Dendritic cell treated with granulocyte-macrophage colony-stimulating factor and Interleukin-4, amounts not matched to agents 40 ng/mL and 50 ng/mL, for 4 days (primary cell): ENCODE results near the gene BCL2.
A peak's percentile ranks its signal among the peaks of the same experiment; 100 is the strongest.
"Not testable (repeated sequence)": the region's sequence is repeated elsewhere in the genome, so short reads cannot be mapped to it uniquely, and the experiment has no call there.

Source experiments
- H3K27ac Mint-ChIP-seq: one replicate; pipeline ENCODE4 v1.8.0; 2022; ENCODE audit warnings: mild to moderate bottlenecking, mixed read lengths
- H3K27me3 Mint-ChIP-seq: one replicate; pipeline ENCODE4 v1.8.0; 2022; ENCODE audit warnings: mild to moderate bottlenecking, mixed read lengths
- H3K36me3 Mint-ChIP-seq: one replicate; pipeline ENCODE4 v1.8.0; 2022; ENCODE audit warnings: low read depth, mixed read lengths
- H3K4me1 Mint-ChIP-seq: one replicate; pipeline ENCODE4 v1.8.0; 2022; ENCODE audit warnings: low read depth, mixed read lengths
- H3K4me3 Mint-ChIP-seq: one replicate; pipeline ENCODE4 v1.8.0; 2022; ENCODE audit warnings: mild to moderate bottlenecking, moderate library complexity, mixed read lengths
- H3K9me3 Mint-ChIP-seq: one replicate; pipeline ENCODE4 v1.8.0; 2022; ENCODE audit warnings: mixed read lengths
- intact Hi-C: fragments of 100-400 bp; cut with micrococcal nuclease; formaldehyde crosslinking; loops from one replicate; pipeline ENCODE4 v1.15.0; 2022

The BCL2 gene

DNA sequence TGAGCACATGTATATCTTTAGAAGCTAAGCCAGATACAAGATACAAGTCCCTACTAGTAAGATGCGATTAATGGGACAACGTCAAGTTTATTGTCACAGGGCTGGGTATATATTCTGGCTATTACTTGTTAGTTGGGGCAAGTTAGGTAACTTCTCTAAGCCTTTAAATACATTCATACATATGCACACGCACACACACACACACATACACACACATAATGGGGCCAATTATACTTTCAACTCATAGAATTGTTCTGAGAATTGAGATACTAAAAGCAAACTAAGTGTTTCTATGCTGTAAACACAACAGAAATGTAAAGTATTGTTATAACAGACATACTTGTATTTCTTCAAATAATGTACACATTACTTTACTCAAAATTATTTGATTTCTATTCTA is 116.1 kb downstream of the BCL2 start:
- peaks cover 21% of the 10 kb centered on the region for H3K4me1 Mint-ChIP-seq
- no peaks in the 10 kb centered on the region for H3K36me3 Mint-ChIP-seq
- intact Hi-C loops = no loop called here
- H3K4me3 Mint-ChIP-seq = no peak overlapping the region
- no peak overlapping the region for H3K27ac Mint-ChIP-seq
- H3K27me3 Mint-ChIP-seq = peaks cover 3% of the 10 kb centered on the region
- no peaks in the 10 kb centered on the region for H3K9me3 Mint-ChIP-seq

DNA sequence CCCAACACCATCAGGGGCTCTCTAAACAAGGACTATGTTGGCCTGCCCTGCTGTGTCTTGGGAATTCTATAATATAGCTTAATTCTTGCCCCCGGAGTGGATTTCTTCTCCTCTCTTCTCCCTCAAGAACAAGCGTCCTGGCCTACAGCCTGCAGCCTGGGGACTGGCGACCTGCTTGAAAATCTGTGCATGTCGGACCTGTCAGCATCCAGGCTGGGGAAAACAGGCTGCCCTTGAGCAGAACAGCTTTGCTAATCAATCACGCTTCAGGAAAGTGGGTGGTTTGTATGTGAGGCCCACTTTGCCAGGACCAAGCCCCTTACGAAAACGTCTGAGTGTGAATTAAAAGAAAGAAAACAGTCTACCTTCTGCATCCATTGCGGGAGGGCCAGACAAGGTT is 116.7 kb downstream of the BCL2 start:
- Mint-ChIP-seq H3K4me3 (no peak overlapping the region), H3K27me3 (peaks cover 3% of the 10 kb centered on the region), H3K27ac (no peak overlapping the region), H3K9me3 (no peaks in the 10 kb centered on the region), H3K36me3 (no peaks in the 10 kb centered on the region), H3K4me1 (peaks cover 21% of the 10 kb centered on the region)
- intact Hi-C loops = no loop called here

DNA sequence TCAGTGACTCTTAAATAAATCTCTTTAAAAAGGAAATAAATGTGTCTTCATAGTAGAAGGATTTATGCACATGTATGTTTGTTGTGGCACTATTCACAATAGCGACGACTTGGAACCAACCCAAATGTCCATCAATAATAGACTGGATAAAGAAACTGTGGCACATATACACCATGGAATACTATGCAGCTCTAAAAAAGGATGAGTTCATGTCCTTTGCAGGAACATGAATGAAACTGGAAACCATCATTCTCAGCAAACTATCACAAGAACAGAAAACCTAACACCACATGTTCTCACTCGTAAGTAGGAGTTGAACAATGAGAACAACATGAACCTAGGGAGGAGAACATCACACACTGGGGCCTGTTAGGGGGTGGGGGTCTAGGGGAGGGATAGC is 118.1 kb downstream of the BCL2 start:
- H3K4me3 Mint-ChIP-seq, H3K27me3 Mint-ChIP-seq, H3K9me3 Mint-ChIP-seq, H3K27ac Mint-ChIP-seq, H3K36me3 Mint-ChIP-seq, intact Hi-C loops: not testable (repeated sequence)
- peaks cover 13% of the 10 kb centered on the region for H3K4me1 Mint-ChIP-seq

DNA sequence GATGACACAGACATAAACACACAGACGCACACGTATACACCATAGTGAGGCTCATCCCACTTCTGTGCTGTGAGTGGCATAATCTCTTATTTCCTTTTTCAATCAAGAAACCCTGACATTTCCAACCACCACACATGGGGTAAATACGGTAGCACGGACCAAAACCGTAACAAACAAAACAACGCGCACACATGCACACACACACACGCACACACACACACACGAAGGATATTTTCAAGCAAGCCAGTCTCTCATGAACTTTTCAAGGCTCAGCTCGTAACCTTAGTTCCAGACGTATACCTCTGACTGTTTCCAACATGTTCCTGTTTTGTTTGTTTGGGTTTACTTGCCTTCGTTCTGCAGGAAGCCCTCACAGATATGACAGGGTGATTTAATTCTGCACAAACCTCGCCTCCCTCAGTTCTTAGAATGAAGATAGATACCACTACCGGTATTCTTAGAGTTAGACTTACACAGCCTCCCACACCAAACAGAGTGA is 119.8 kb downstream of the BCL2 start:
- no peaks in the 10 kb centered on the region for H3K4me1 Mint-ChIP-seq
- no peaks in the 10 kb centered on the region for H3K9me3 Mint-ChIP-seq
- no peak overlapping the region for H3K4me3 Mint-ChIP-seq
- intact Hi-C loops = loop anchor here (5.0 kb wide), 1 partner anchor 37 kb away; no protein-coding TSS in a partner anchor
- H3K27ac Mint-ChIP-seq = no peak overlapping the region
- no peaks in the 10 kb centered on the region for H3K36me3 Mint-ChIP-seq
- no peaks in the 10 kb centered on the region for H3K27me3 Mint-ChIP-seq

DNA sequence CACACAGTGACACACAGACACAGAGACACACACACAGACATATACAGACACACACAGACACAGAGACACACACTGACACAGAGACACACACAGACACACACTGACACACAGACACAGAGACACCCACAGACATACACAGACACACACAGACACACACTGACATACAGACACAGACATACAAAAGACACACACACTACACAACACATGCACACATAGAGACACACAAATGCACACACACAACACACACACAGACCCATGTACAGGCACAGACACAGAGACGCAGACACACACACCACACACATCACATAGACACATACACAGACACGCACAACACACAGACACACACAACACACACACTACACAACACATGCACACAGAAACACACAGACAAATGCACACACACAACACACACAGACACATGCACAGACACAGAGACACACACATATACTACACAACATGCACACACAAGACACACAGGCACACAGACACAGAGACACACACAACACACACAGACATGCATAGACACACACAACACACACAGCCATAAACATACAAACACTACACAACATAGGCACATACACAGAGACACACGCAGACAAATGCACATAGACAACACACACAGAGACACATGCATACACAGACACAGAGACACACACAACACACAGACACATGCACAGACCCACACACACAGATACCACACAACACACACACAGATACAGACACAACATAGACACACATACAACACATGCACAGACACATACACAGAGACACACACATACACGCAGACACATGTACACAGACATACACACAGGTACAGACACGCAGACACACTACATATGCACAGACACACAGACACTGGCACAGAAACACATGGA is 120.5 kb downstream of the BCL2 start:
- no peak overlapping the region for H3K4me3 Mint-ChIP-seq
- no peaks in the 10 kb centered on the region for H3K9me3 Mint-ChIP-seq
- H3K27me3 Mint-ChIP-seq = no peaks in the 10 kb centered on the region
- H3K36me3 Mint-ChIP-seq = no peaks in the 10 kb centered on the region
- intact Hi-C loops = loop anchor here (5.0 kb wide), 1 partner anchor 37 kb away; no protein-coding TSS in a partner anchor
- H3K27ac Mint-ChIP-seq = no peak overlapping the region
- H3K4me1 Mint-ChIP-seq = no peaks in the 10 kb centered on the region

DNA sequence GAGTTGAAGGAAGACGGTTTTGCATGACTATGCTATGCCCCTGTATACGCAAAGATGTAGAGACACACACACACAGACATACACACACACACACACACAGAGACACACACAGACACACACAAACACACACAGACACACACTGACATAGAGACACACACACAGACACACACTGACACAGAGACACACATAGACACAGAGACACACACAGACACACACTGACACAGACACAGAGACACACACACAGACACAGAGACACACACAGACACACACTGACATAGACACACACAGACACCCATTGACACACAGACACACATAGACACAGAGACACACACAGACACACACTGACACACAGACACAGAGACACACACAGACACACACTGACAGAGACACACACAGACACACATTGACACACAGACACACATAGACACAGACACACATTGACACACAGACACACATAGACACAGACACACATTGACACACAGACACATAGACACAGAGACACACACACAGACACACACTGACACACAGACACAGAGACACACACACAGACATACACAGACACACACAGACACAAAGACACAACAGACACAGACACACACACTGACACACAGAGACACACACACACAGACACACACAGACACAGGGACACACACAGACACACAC is 121.3 kb downstream of the BCL2 start:
- Mint-ChIP-seq H3K4me3 (no peak overlapping the region), H3K9me3 (no peaks in the 10 kb centered on the region), H3K27ac (no peak overlapping the region), H3K4me1 (peaks cover 3% of the 10 kb centered on the region), H3K27me3 (no peaks in the 10 kb centered on the region), H3K36me3 (no peaks in the 10 kb centered on the region)
- intact Hi-C loops = loop anchor here (5.0 kb wide), 1 partner anchor 36 kb away; no protein-coding TSS in a partner anchor

DNA sequence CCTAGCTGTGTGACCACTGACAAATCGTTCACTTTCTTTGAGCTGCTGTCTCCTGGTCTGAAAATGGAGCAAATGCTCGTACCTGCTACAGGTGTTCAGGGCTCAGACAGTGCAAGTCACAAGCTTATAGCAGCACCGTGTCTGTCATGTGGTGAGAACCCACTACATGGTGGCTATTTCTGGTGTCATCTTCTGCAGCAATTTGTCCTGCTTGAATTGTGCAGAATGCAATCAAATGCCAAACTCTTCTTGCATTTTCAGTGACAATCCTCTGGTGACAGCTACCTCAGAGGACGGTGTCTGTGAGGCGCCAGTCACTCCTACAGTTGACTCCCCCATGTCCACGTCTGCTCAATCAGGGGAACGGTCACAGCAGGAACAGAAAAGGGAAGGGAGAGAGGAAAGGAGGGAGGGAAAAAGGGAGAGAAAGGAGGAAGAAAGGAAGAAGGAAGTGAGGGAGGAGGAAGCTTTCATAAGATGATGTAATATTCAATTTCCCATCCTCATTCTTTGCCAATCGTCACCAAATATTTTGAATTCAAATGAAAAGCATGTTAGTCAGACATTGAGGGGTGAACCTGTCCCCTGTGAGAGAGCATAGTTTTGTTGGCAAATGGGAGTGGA is 122.2 kb downstream of the BCL2 start:
- Mint-ChIP-seq H3K27ac (no peak overlapping the region), H3K36me3 (no peaks in the 10 kb centered on the region), H3K9me3 (no peaks in the 10 kb centered on the region), H3K4me1 (peaks cover 12% of the 10 kb centered on the region), H3K4me3 (no peak overlapping the region), H3K27me3 (no peaks in the 10 kb centered on the region)
- intact Hi-C loops = loop anchor here (5.0 kb wide), 1 partner anchor 35 kb away; no protein-coding TSS in a partner anchor

DNA sequence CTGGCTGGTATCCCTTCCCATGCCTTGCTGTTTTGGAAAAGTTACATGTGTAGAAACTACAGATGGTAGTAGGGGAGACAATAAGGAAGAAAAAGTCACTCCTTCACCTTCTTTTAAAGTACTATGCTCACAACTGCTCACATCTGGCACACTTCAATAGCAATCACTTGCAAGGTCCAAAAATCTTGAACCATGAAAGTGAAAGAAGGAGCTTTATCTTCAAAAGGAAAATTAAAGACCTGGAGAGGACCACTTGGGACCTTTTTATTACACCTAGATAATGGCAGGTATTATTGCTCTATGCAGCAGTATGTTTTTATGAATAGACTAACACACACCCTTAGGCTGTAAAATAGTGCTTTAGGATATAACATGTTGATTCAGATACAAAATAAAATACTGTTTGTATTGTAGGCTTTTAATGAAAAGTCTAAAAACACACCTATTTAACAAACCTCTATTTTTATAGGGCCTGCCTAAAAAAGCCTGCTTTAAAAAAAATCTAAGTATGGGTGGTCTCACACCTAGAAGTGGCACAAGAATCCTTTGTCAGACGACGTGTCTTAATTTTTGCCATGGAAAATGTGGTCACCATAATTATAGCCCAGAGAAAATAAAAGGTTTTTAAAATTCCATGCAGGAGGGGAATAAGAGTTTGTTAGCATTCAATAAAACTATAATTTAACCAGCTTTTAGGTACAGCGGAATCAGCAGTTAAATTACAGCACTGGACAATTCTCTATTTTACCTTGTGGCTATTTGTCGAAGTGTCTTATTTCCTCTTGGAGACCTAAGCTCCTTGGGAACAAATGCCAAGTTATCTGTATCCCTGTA is 124.0 kb downstream of the BCL2 start:
- Mint-ChIP-seq H3K4me1 (peaks cover 18% of the 10 kb centered on the region), H3K36me3 (no peaks in the 10 kb centered on the region), H3K27ac (no peak overlapping the region), H3K4me3 (no peak overlapping the region), H3K27me3 (no peaks in the 10 kb centered on the region), H3K9me3 (no peaks in the 10 kb centered on the region)
- intact Hi-C loops = loop anchor here (5.0 kb wide), 1 partner anchor 33 kb away; no protein-coding TSS in a partner anchor

DNA sequence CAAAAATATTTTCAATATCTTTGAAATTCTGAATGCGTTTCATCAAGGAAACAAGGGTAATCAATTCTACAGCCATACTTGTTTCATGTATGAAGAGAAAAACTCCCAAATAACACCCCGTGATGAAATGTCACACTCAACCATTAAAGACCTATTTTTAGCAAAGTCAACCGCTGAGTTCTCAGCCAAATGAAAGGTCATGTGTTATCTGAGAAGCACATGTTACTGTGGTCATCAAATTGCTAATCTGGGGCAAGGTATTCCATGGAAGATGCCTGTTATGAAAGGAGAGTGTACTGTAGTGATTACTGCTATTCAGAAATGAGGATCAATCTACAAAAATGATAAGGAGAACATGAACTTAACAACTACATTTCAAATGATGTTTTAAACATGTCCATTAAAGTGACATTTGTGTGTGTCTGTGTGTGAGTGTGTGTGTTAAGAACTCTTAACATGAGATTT is 126.7 kb downstream of the BCL2 start:
- no peak overlapping the region for H3K4me3 Mint-ChIP-seq
- H3K4me1 Mint-ChIP-seq = peaks cover 18% of the 10 kb centered on the region
- peak overlapping the region; percentile 15 for H3K27ac Mint-ChIP-seq
- H3K36me3 Mint-ChIP-seq = no peaks in the 10 kb centered on the region
- no peaks in the 10 kb centered on the region for H3K9me3 Mint-ChIP-seq
- intact Hi-C loops = no loop called here
- no peaks in the 10 kb centered on the region for H3K27me3 Mint-ChIP-seq

DNA sequence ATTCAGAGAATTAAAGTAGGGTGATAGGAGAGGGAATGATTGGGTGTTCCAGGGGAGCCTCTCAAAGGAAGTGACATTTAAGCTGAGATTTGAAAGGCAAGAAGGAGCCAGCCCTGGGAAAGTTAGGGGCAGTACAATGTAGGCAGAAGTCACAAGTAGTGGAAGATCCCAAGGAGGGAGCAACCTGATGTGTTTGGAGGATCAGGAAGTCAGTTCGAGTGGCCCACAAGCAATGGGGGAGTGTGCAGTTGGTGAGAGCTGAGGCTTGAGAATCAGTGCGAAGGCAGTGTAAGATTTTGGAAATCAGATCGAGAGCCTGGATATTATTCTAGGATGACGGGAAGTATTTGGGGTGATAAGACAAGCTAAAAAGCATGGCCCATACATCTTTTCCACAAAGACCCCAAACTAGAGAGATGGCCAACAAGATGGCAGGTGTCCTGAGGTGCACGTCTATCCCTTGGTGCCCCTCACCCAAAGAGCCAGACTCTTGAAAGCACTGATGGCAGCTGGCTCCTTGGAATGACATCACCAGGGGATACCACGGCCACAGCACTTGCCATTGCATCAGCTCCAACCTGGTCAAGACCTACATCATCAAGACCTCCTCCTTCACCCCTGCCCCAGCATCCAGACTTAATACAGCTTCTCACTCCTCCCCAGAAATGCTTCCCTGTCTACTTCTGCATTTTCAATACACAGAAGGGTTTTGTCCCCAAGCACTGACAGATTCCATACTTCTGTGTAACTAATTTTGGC is 127.3 kb downstream of the BCL2 start:
- no peaks in the 10 kb centered on the region for H3K36me3 Mint-ChIP-seq
- no peak overlapping the region for H3K4me3 Mint-ChIP-seq
- H3K4me1 Mint-ChIP-seq = peaks cover 21% of the 10 kb centered on the region
- no peaks in the 10 kb centered on the region for H3K27me3 Mint-ChIP-seq
- peak overlapping the region; percentile 15 for H3K27ac Mint-ChIP-seq
- intact Hi-C loops = no loop called here
- no peaks in the 10 kb centered on the region for H3K9me3 Mint-ChIP-seq

DNA sequence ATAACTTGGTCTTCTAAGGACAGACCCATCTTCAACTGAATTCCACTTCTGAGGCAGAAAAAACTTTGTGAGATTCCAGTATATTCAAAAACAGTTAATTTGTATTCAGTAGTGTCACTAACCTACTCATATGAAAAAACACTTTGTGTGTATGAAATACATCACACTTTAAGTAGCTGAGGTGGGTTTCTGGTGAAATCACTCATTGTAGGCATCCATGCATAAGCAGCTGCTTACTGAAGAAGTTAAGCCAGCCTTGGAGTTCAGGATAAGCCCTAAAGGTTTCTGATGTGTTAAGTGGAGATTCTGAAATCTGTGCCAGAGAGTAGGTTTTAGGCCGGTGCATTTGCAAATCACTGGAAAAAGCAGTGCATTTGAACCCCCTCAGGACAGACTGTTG is 128.2 kb downstream of the BCL2 start:
- no peaks in the 10 kb centered on the region for H3K27me3 Mint-ChIP-seq
- no peaks in the 10 kb centered on the region for H3K9me3 Mint-ChIP-seq
- no peak overlapping the region for H3K27ac Mint-ChIP-seq
- intact Hi-C loops = no loop called here
- no peak overlapping the region for H3K4me3 Mint-ChIP-seq
- peaks cover 27% of the 10 kb centered on the region for H3K4me1 Mint-ChIP-seq
- H3K36me3 Mint-ChIP-seq = no peaks in the 10 kb centered on the region

DNA sequence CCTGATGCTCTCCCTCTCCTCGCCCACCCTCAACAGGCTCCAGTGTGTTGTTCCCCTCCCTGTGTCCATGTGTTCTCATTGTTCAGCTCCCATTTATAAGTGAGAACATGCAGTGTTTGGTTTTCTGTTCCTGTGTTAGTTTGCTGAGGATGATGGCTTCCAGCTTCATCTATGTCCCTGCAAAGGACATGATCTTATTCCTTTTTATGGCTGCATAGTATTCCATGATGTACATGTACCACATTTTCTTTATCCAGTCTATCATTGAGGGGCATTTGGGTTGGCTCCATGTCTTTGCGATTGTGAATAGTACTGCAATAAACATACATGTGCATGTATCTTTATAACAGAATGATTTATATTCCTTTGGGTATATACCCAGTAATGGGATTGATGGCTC is 128.7 kb downstream of the BCL2 start:
- H3K4me1 Mint-ChIP-seq = peaks cover 27% of the 10 kb centered on the region
- H3K4me3 Mint-ChIP-seq, H3K27ac Mint-ChIP-seq, intact Hi-C loops, H3K27me3 Mint-ChIP-seq, H3K9me3 Mint-ChIP-seq, H3K36me3 Mint-ChIP-seq: not testable (repeated sequence)

DNA sequence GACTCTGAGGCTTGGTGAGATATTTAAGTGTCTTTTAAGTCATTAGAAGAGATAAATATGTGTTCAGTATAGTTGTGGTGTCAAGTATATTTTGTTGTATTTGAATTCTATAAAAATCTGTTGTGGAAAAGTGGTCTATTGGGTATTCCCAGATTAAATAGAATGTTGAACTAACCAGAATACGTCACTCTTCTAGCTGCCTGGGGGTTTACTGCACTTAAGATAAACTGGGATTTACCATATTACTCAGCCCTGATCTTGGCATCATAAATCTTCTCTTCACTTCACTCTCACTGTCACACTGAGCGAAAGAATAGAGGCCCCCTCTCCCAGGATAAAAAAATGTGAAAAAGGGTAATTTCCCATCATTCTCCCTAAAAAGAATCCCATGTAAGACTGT is 129.8 kb downstream of the BCL2 start:
- Mint-ChIP-seq H3K27ac (no peak overlapping the region), H3K36me3 (no peaks in the 10 kb centered on the region), H3K27me3 (no peaks in the 10 kb centered on the region), H3K9me3 (no peaks in the 10 kb centered on the region), H3K4me1 (peaks cover 31% of the 10 kb centered on the region), H3K4me3 (no peak overlapping the region)
- intact Hi-C loops = no loop called here
